HG02885 (cell line): ENCODE measurements around the gene MARK3.

Experiments
- ATAC-seq: cut with Tn5 transposase; IDR thresholded peaks from one replicate; pipeline ENCODE4 v1.9.1; 2021; ENCODE audit warnings: mild to moderate bottlenecking; ENCODE audit not compliant: unreplicated experiment, poor library complexity

Gene MARK3

GRCh38 chr14:103476631-103477030, 91.4 kb downstream of the MARK3 start:
- no peak for ATAC-seq

- peak; percentile 73 for ATAC-seq
Observed at GRCh38 chr14:103480595-103480994, 95.4 kb downstream of the MARK3 start.

- no peak for ATAC-seq
Observed at GRCh38 chr14:103483600-103483999, 98.4 kb downstream of the MARK3 start.

GRCh38 chr14:103485504-103485903, 100.3 kb downstream of the MARK3 start:
- ATAC-seq = no peak

GRCh38 chr14:103488071-103488470, 102.9 kb downstream of the MARK3 start:
- ATAC-seq = no peak

- no peak for ATAC-seq
Observed at GRCh38 chr14:103488960-103489359, 103.7 kb downstream of the MARK3 start.

- no peak for ATAC-seq
Observed at GRCh38 chr14:103489621-103490020, 104.4 kb downstream of the MARK3 start.

- no peak for ATAC-seq
Observed at GRCh38 chr14:103491691-103492090, 106.5 kb downstream of the MARK3 start.

GRCh38 chr14:103492156-103492925, 107.1 kb downstream of the MARK3 start:
- no peak for ATAC-seq

- no peak for ATAC-seq
Observed at GRCh38 chr14:103495854-103496253, 110.6 kb downstream of the MARK3 start.

- no peak for ATAC-seq
Observed at GRCh38 chr14:103496776-103497175, 111.6 kb downstream of the MARK3 start.

GRCh38 chr14:103499709-103500108, 114.5 kb downstream of the MARK3 start:
- no peak for ATAC-seq

- ATAC-seq = peak; percentile 39
Observed at GRCh38 chr14:103500148-103500990, 115.2 kb downstream of the MARK3 start.

- ATAC-seq = no peak
Observed at GRCh38 chr14:103501041-103501870, 116.0 kb downstream of the MARK3 start.

GRCh38 chr14:103501921-103502669, 116.9 kb downstream of the MARK3 start:
- ATAC-seq = no peak

GRCh38 chr14:103502877-103503276, 117.7 kb downstream of the MARK3 start:
- ATAC-seq = no peak

GRCh38 chr14:103503296-103503695, 118.1 kb downstream of the MARK3 start:
- ATAC-seq = no peak

- no peak for ATAC-seq
Observed at GRCh38 chr14:103504991-103505565, 119.9 kb downstream of the MARK3 start.

GRCh38 chr14:103507751-103508150, 122.5 kb downstream of the MARK3 start:
- ATAC-seq = no peak
